ENCODE data around the gene NOL3. TPM values are rescaled to one million over a fixed set of nuclear protein-coding genes. Genes with fewer than 3 reads are reported as not detected.

The NOL3 gene
- total and polyA plus RNA-seq, 2 donors (not counting 3 experiments of a cell fraction or from before 2014, with no cell fraction given) = 16.0 to 19.4 TPM

DNA sequence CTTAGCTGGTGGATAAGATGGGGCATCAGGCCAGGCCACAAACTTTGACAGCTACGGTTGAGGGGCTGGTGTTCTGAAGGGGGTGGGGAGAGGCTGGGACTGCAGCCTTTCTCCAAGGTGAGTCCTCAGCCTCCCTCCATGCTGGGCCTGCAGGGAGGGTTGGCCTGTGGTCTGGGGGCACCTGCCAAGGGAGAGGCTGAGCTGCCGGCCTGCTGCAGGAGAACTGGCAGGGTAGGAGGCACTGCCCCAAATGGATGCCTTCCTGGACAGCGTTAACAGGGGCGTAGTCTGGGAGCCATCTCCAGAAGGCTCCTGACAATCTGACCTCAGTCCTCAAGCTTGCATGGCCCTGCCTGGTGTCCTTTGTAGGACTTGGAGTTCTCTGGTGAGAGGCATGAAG, 33.7 kb downstream of the NOL3 start:
- Histone ChIP-seq H3K4me3 (replicated peaks in 1 of 3; ENCODE audit: insufficient read depth in 1 of 3, low read depth in 1 of 3, low read length in 3 of 3) (no peak overlapping the region), H3K9me1 (replicated peaks; ENCODE audit: control insufficient read depth, extremely low read depth, insufficient read depth, low read length) (no peaks in the 10 kb centered on the region), H3K27ac (ENCODE audit: insufficient read depth, low read depth, low read length) (no peak overlapping the region), H3K9ac (replicated peaks; ENCODE audit: extremely low read depth, insufficient read depth, low read length) (no peak overlapping the region), H3K79me2 (ENCODE audit: control insufficient read depth, insufficient read depth, low read length) (no peaks in the 10 kb centered on the region), H3K4me1 (ENCODE audit: control insufficient read depth, extremely low read depth, insufficient read depth, low read length) (no peaks in the 10 kb centered on the region), H3K36me3 (ENCODE audit: control insufficient read depth in 2 of 2, extremely low read depth in 1 of 2, insufficient read depth in 2 of 2, low read length in 2 of 2) (peaks cover 0 to 35% of the 10 kb centered on the region in 2 experiments), H3K27me3 (ENCODE audit: control insufficient read depth in 2 of 2, insufficient read depth in 2 of 2, low read length in 2 of 2) (no peaks in the 10 kb centered on the region), H2AFZ (ENCODE audit: low read depth, low read length) (no peak overlapping the region), H3K9me3 (replicated peaks; ENCODE audit: control insufficient read depth, insufficient read depth, low read length) (no peaks in the 10 kb centered on the region), H4K20me1 (replicated peaks; ENCODE audit: control insufficient read depth, extremely low read depth, insufficient read depth, low read length) (no peaks in the 10 kb centered on the region), H3K4me2 (ENCODE audit: insufficient read depth, low read length) (no peak overlapping the region)
- no TSS peak for BruUV-seq (replicated peaks)
- POLR2A ChIA-PET = no interaction called here
- dilution Hi-C loops (cut with MboI; ENCODE audit: extremely low pct_ligation_motif_present, low sequenced_read_pairs) (no loop called here), intact Hi-C loops (cut with micrococcal nuclease) (no loop called here)
- TF ChIP-seq MAX (IDR thresholded peaks at IDR 0.05; ENCODE audit: insufficient read depth, insufficient read length) = no peak
- no peak for TF ChIP-seq POLR2A (IDR thresholded peaks at IDR 0.05; ENCODE audit: low read depth, low read length)
- TF ChIP-seq GATA2 (IDR thresholded peaks at IDR 0.05; ENCODE audit: insufficient read depth, insufficient read length, low read depth, low read length) = no peak
- no peak for TF ChIP-seq EZH2 (IDR thresholded peaks at IDR 0.05; ENCODE audit: borderline replicate concordance, low read depth, low read length, severe bottlenecking)
- TF ChIP-seq MYC (IDR thresholded peaks at IDR 0.05; ENCODE audit: low read depth, low read length) = no peak
- no peak for TF ChIP-seq POLR2AphosphoS5 (IDR thresholded peaks at IDR 0.05; ENCODE audit: insufficient read depth, low read depth, low read length)
- TF ChIP-seq FOS (IDR thresholded peaks at IDR 0.05; ENCODE audit: borderline replicate concordance, insufficient read depth, low read length) = no peak
- TF ChIP-seq, protein P1, sequence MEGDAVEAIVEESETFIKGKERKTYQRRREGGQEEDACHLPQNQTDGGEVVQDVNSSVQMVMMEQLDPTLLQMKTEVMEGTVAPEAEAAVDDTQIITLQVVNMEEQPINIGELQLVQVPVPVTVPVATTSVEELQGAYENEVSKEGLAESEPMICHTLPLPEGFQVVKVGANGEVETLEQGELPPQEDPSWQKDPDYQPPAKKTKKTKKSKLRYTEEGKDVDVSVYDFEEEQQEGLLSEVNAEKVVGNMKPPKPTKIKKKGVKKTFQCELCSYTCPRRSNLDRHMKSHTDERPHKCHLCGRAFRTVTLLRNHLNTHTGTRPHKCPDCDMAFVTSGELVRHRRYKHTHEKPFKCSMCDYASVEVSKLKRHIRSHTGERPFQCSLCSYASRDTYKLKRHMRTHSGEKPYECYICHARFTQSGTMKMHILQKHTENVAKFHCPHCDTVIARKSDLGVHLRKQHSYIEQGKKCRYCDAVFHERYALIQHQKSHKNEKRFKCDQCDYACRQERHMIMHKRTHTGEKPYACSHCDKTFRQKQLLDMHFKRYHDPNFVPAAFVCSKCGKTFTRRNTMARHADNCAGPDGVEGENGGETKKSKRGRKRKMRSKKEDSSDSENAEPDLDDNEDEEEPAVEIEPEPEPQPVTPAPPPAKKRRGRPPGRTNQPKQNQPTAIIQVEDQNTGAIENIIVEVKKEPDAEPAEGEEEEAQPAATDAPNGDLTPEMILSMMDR (IDR thresholded peaks at IDR 0.05; ENCODE audit: extremely low read depth in 1 of 2, insufficient read depth in 1 of 2, low read depth in 1 of 2, low read length in 2 of 2) = no peak
- no peak for TF ChIP-seq JUN (IDR thresholded peaks at IDR 0.05; ENCODE audit: borderline replicate concordance, insufficient read depth, insufficient read length, low read depth)
- FAIRE-seq = no peak
- CTCF ChIA-PET = interaction anchor here (0.6 to 1.2 kb wide), 3 partner anchors 10 to 20 kb away, joined by 3 read pairs; no protein-coding TSS in a partner anchor
- no peak for DNase-seq (ENCODE audit: low read depth, low spot score)
